Neutrophil (primary cell): ENCODE results near the gene CEP135.

Experiments
- H3K27ac ChIP-seq: fragments of 200-600 bp; sonication (generic); 2 replicates; pipeline ENCODE4 v1.5.1; 2016; ENCODE audit warnings: mild to moderate bottlenecking, moderate library complexity
- H3K27me3 ChIP-seq: fragments of 200-600 bp; sonication (generic); 2 replicates; pipeline ENCODE4 v1.6.0; 2016; ENCODE audit warnings: mild to moderate bottlenecking
- H3K36me3 ChIP-seq: fragments of 200-600 bp; sonication (generic); 2 replicates; pipeline ENCODE4 v1.5.1; 2017
- H3K4me1 ChIP-seq, 2 experiments: fragments of 200-600 bp in 1 of 2; sonication (generic) in 1 of 2; 1 replicate in 1 of 2; 2 replicates in 1 of 2; pipeline versions ENCODE4 v1.5.1 to v1.6.1; 2013 to 2016; ENCODE audit warnings: low read depth in 1 of 2, low read length in 1 of 2, mild to moderate bottlenecking in 1 of 2, moderate library complexity in 1 of 2; ENCODE audit not compliant: control insufficient read depth in 1 of 2, insufficient read depth in 1 of 2
- H3K4me3 ChIP-seq, 2 experiments: fragments of 200-600 bp in 1 of 2; sonication (generic) in 1 of 2; 1 replicate in 1 of 2; 2 replicates in 1 of 2; pipeline ENCODE4 v1.5.1; 2013 to 2016; ENCODE audit warnings: low read depth in 1 of 2, low read length in 1 of 2, mild to moderate bottlenecking in 1 of 2, moderate library complexity in 1 of 2
- H3K9me3 ChIP-seq: fragments of 200-600 bp; sonication (generic); 2 replicates; pipeline ENCODE4 v1.5.1; 2016
- TF ChIP-seq, protein P1 (sequence below): fragments of 200-600 bp; sonication (generic); IDR thresholded peaks from 2 replicates; pipeline ENCODE4 v1.5.1; 2016; ENCODE audit warnings: antibody characterized with exemption

Gene CEP135

DNA sequence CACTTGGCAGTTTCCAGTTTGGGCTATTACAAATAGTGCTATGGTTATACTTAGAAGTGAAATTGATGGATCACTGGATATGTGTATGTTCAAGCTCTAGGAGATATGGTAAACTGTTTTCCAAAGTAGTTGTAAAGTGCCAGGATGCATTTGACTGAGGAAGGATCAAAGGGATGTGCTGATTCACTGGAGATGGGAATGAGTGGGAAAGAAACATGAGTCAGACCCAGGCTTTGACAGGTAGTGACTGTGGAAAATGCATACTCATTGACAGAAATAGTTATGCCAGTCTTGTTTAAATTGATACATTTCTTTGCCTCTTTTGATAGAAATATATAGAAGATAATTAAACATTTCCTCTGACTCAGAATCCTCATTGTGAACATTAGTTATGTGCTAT is 77.9 kb downstream of the CEP135 start:
- Histone ChIP-seq H3K36me3 (peaks cover 37% of the 10 kb centered on the region), H3K4me1 (no peaks in the 10 kb centered on the region), H3K27me3 (no peaks in the 10 kb centered on the region), H3K4me3 (no peak overlapping the region), H3K9me3 (no peaks in the 10 kb centered on the region), H3K27ac (no peak overlapping the region)
- TF ChIP-seq, protein P1, sequence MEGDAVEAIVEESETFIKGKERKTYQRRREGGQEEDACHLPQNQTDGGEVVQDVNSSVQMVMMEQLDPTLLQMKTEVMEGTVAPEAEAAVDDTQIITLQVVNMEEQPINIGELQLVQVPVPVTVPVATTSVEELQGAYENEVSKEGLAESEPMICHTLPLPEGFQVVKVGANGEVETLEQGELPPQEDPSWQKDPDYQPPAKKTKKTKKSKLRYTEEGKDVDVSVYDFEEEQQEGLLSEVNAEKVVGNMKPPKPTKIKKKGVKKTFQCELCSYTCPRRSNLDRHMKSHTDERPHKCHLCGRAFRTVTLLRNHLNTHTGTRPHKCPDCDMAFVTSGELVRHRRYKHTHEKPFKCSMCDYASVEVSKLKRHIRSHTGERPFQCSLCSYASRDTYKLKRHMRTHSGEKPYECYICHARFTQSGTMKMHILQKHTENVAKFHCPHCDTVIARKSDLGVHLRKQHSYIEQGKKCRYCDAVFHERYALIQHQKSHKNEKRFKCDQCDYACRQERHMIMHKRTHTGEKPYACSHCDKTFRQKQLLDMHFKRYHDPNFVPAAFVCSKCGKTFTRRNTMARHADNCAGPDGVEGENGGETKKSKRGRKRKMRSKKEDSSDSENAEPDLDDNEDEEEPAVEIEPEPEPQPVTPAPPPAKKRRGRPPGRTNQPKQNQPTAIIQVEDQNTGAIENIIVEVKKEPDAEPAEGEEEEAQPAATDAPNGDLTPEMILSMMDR, result no peak

DNA sequence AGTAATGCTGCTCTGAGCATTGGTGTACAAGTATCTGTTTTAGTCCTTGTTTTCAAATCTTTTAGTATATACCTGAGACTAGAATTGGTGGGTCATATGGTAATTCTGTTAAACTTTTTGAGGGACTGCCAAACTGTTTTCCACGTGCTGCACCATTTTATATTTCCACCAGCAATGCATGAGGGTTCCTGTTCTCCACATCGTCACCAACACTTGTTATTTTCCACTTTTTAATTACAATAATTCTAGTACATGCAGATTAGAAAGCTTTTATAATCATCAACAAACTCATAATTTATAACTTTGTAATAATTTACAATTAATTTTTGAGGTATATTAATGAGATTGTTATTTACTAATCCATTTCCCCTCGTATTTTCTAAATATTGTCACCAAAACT is 79.4 kb downstream of the CEP135 start:
- Histone ChIP-seq H3K9me3 (no peaks in the 10 kb centered on the region), H3K4me3 (no peak overlapping the region), H3K27me3 (no peaks in the 10 kb centered on the region), H3K4me1 (no peaks in the 10 kb centered on the region), H3K27ac (no peak overlapping the region), H3K36me3 (peaks cover 35% of the 10 kb centered on the region)
- TF ChIP-seq, protein P1, result no peak

DNA sequence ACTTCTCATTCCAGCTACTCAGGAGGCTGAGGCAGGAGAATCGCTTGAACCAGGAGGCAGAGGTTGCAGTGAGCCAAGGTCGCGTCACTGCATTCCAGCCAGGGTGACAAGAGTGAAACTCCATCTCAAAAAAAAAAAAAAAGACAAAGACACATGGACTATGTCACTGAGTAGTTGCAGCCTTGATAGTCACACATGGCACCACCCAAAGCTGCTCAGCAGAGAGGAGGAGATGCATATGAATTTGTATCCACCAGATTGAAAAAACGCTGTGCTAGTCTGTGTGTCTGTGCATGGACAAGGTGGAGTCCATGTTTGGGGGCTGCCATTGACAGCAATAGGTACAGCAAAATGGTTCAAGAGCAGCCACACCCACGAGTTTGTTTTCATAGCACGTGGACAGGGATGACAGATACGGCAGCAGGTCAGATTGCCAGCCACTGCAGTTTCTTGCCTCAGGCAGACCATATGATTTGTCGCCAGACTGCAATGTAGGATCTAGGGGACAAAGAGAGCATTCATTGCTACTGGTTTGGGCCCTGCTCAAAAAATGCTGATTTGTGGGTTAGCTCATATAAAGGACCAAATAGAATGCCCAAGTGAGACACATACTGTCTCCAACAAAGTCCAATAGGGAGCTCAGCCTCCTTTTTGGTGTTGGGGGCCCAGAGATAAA is 89.9 kb downstream of the CEP135 start:
- H3K9me3 ChIP-seq, result no peaks in the 10 kb centered on the region
- no peaks in the 10 kb centered on the region for H3K27me3 ChIP-seq
- no peak overlapping the region for H3K27ac ChIP-seq
- H3K4me1 ChIP-seq, result no peaks in the 10 kb centered on the region
- TF ChIP-seq, protein P1, result no peak
- no peak overlapping the region for H3K4me3 ChIP-seq
- no peaks in the 10 kb centered on the region for H3K36me3 ChIP-seq

DNA sequence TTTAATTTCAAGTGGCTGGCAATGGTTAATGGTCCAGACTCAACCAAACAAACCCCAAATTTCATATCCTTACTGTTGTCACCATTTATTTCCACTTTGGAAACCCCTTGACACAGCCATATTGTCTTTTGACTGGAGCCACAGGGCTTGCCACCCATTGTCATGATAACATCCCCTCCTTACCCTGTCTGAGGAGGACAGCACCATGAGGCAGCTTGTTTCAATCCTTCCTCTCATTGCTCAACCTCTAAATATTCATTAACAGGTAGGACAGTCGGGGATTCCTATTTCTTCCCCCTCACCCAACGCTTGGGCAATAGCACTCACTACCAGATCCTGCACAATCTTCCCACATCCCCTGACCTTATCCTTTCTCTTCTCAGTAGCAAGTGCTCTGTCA is 92.1 kb downstream of the CEP135 start:
- TF ChIP-seq, protein P1, result no peak
- H3K36me3 ChIP-seq, result no peaks in the 10 kb centered on the region
- H3K27me3 ChIP-seq, result peaks cover 6% of the 10 kb centered on the region
- no peaks in the 10 kb centered on the region for H3K9me3 ChIP-seq
- no peak overlapping the region for H3K4me3 ChIP-seq
- no peak overlapping the region for H3K27ac ChIP-seq
- H3K4me1 ChIP-seq, result no peaks in the 10 kb centered on the region

DNA sequence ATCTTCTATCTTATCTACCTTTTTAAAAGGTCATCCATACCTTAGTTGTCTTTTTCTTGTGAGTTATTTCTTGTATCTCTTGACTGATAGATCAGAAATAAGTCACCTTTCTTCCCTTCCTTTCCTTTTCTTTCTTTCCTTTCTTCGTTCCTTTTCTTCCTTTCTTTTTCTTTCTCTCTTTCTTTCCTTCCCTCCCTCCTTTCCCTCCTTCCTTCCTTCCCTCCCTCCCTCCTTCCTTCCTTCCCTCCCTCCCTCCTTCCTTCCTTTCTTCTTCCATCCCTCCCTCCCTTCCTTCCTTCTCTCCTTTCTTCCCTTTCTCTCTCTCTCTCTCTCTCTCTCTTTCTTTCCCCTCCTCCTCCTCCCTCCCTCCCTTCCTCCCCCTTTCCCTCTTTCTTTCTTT is 93.5 kb downstream of the CEP135 start:
- Histone ChIP-seq H3K4me3 (no peak overlapping the region), H3K27me3 (peaks cover 11% of the 10 kb centered on the region), H3K4me1 (no peaks in the 10 kb centered on the region), H3K9me3 (no peaks in the 10 kb centered on the region), H3K36me3 (no peaks in the 10 kb centered on the region), H3K27ac (no peak overlapping the region)
- TF ChIP-seq, protein P1, result no peak

DNA sequence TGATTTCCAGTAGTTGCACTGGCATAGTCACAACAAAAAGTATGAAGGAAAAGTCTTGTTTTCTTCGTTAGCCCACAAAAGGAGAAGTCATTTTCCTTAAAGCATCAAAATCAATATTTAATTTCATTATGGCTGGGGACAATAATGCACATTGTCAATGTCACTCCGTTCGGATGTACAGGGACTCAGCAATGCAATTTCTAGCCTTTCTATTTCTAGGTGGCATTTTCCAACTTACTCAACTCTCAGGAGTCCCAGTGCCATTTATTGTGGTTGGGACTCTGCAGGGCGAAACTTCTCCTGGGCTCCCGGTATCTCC is 99.6 kb downstream of the CEP135 start:
- Histone ChIP-seq H3K27me3 (peaks cover 56% of the 10 kb centered on the region), H3K36me3 (no peaks in the 10 kb centered on the region), H3K4me1 (peaks cover 16 to 17% of the 10 kb centered on the region in 2 experiments), H3K27ac (no peak overlapping the region), H3K4me3 (no peak overlapping the region), H3K9me3 (no peaks in the 10 kb centered on the region)
- TF ChIP-seq, protein P1, result no peak
